22Rv1 (cell line): ENCODE results near the gene OR5L2.
"Not testable (repeated sequence)": the region's sequence is repeated elsewhere in the genome, so short reads cannot be mapped to it uniquely, and the experiment has no call there.

ENCODE experiments used
- ZFX ChIP-seq: fragments of 450-650 bp; IDR thresholded peaks from 2 replicates; pipeline ENCODE4 v1.6.1; 2017; ENCODE audit warnings: antibody characterized with exemption, borderline replicate concordance
- TF ChIP-seq, protein P1 (sequence below): fragments of 450-650 bp; IDR thresholded peaks from 2 replicates; pipeline ENCODE4 v1.5.1; 2017; ENCODE audit warnings: mild to moderate bottlenecking

DNA sequence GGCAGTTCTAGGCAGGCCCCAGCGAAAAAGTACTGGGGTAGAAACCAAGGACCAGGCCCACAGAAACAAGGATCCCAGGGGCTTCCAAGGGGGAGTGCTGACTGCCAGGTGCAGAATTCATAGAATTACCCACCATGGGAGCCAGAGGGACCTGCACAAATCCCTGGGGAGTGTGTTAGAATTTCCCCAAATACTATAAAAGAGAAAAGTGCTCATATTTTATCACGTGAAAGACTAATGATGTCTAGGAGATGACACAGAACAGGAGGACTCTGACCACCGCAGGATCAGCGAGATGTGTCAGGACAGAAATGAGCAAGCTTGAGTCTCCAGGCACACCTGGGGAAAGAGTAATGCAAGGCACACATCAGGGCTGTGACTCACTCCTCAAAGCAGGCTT, 40.3 kb downstream of the OR5L2 start:
- TF ChIP-seq, protein P1, sequence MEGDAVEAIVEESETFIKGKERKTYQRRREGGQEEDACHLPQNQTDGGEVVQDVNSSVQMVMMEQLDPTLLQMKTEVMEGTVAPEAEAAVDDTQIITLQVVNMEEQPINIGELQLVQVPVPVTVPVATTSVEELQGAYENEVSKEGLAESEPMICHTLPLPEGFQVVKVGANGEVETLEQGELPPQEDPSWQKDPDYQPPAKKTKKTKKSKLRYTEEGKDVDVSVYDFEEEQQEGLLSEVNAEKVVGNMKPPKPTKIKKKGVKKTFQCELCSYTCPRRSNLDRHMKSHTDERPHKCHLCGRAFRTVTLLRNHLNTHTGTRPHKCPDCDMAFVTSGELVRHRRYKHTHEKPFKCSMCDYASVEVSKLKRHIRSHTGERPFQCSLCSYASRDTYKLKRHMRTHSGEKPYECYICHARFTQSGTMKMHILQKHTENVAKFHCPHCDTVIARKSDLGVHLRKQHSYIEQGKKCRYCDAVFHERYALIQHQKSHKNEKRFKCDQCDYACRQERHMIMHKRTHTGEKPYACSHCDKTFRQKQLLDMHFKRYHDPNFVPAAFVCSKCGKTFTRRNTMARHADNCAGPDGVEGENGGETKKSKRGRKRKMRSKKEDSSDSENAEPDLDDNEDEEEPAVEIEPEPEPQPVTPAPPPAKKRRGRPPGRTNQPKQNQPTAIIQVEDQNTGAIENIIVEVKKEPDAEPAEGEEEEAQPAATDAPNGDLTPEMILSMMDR = not testable (repeated sequence)
- TF ChIP-seq ZFX = not testable (repeated sequence)
